Activated CD8-positive, alpha-beta memory T cell treated with anti-CD3 and anti-CD28 coated beads, Interleukin-2, amount 50 U/mL, for 4 hours (primary cell): Measurements from ENCODE around the gene OMD.
A peak's percentile ranks its signal among the peaks of the same experiment; 100 is the strongest.

Experiments used
- DNase-seq: peaks from one replicate; pipeline ENCODE4 v3.0.0-alpha.2; 2020

The OMD gene

GRCh38 chr9:92408747-92409478 is 15.4 kb downstream of the OMD start:
- DNase-seq, result no peak

DNA sequence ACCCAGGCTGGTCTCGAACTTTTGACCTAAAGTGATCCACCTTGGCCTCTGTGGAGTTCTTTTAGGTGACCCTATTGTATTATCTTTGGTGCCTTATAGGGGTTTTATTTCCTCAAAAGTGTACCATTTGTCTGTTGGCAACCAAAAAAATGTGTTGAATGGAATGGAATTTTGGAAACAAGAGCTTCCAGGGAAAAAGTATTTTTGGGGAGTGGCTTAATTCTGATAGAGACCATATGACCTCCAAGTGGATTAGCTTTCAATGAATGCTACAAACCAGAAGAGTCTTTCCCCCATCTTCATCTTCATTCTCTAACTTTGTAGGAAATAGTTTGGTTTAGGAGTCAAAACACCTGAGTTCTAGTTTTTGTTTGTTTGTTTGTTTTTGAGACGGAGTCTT is 16.5 kb downstream of the OMD start:
- DNase-seq, result no peak

DNA sequence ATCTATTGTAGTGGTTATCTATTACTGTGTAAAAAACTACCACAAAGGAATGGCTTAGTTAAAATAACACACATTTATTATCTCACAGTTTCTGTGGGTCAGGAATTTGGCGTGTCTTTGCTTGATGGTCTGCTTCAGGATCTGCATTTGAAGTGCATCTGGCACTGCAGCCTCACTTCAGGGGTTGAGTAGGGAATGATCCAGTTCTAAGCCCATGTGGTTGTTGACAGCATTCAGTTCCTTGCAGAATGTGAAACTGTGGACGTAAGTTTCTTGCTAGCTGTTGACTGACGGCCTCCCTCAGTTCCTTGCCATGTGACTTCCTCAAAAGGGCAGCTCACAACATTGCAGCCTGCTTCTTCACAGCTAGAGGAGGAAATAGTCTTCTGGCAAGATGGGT is 17.8 kb downstream of the OMD start:
- DNase-seq, result peak; percentile 18

GRCh38 chr9:92405818-92406217 is 18.5 kb downstream of the OMD start:
- no peak for DNase-seq

DNA sequence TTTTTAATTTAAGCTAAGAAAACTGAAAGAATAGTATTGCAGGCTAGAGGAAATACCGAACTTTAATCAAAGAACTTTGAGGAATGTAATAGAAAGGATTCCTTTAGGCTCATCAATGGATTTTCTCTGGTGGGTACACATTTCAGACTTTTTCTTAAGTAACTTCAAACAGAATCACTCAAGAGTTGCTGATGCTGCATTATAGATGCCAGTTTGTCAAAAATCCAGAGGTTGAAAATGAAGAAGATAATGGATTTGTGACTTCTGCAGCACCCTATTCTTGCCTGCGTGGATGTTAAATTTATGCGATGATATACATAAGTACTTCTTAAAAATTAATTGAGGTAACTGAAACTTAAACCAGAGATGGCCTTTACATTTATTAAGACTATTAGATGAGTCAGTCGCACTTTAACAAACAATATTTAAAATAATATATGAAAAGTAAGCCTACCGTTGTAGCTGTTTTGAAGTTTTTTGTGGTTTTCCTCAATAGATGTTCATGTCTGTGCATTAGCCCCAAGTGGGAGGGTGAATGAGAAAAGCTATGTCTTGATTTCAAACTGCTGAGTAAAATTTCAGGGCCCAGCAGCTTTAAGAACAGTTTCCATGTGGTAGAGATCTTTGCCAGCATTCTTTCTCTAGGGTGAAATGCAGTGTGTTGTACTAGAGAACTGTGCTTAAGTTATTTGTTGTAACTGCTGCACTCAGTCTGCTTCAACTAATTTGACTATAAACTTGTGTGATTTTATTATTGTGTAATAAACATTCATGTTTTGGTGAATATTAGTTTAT is 20.0 kb downstream of the OMD start, which contains the start of gene OGN:
Gene OGN (minus strand): TSS at position 537 of the 795 bp plus-strand sequence. CDS start 1,171 bp downstream, outside the sequence.
- no peak for DNase-seq

DNA sequence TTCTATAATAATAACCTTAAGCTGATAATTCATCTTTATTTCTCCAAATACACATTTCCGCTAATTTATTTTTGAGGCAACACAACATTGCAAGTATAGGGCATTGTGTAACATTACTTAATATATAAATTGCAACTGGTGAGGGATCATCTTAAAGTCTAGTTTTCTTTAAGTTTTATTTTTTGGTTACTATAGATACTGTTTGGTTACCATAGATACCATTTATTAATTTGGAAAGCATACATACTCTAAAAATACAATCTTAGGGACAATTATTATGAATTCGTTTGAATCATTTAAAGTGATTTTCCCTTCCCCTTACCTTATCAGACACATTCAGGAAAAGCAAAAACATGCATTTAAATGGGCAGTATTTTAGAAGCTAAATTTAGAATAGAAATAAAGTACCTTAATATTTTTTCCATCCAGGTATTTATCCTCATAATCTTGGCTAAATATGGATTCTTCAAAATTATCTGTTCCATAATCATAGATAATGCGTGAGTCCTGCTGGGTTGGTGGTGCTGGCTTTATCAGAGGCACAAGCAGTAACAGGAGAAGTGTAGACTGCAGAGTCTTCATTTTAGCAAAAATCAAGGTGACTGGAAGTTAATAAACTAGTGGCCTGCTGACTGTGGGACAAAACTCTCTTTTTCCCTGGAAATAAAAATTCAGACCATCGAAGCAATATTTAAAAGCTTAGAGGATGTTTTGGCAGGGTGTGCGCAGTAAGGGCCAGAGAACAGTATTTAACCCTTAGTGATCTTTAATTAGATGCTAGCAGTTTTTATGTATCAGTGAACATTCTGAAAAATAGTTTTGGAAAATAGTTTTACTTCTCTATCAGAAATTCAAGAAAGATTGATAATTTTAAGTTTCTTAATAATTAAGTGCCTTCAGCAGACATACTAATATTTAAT is 21.2 kb downstream of the OMD start:
- no peak for DNase-seq

- no peak for DNase-seq
These were observed 21.9 kb downstream of the OMD start for GRCh38 chr9:92402360-92402759.

GRCh38 chr9:92397853-92398252 is 26.4 kb downstream of the OMD start:
- no peak for DNase-seq

- no peak for DNase-seq
These were observed 28.7 kb downstream of the OMD start for GRCh38 chr9:92395617-92396016.

- no peak for DNase-seq
These were observed 30.6 kb downstream of the OMD start for GRCh38 chr9:92393686-92394085.

DNA sequence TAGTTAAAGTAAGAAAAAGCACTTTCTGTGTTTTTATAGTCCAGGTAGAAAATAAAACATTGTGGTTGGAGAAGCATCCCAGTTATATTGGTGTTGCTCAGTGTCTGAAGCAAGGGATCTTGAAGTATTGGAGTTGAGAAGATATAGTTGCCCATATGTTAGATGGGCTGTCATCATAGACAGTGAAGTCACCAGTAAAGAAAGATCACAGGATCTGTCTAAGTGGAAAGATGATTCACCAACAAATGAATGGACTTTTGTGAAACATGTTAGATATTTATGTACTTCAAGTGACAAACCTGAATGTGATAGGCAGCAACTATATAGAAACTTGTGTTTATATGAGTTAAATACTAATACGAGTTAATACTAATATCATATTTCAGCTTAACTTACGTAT is 31.6 kb downstream of the OMD start:
- DNase-seq, result no peak

GRCh38 chr9:92385953-92386352 is 38.3 kb downstream of the OMD start:
- DNase-seq, result no peak

GRCh38 chr9:92385477-92385876 is 38.8 kb downstream of the OMD start:
- DNase-seq, result no peak

GRCh38 chr9:92385001-92385400 is 39.3 kb downstream of the OMD start:
- DNase-seq, result no peak

DNA sequence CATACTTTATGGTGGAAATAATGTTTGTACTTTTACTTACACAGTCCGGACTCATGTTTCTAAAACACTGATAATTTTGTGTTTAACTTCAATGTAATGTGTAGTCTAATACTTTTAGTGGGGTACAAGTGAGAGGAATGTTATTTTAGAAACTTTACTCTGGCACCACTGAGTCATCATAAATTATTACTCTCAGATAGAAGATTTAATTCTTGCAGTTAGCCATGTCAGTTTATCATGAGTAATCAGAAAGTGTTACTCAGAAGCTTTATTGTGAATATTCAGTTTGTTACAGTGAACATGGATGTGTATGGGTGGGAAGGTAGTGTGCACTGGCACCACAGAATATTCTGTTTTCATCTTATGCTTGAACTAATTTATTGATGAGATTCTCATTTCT is 39.9 kb downstream of the OMD start:
- no peak for DNase-seq

DNA sequence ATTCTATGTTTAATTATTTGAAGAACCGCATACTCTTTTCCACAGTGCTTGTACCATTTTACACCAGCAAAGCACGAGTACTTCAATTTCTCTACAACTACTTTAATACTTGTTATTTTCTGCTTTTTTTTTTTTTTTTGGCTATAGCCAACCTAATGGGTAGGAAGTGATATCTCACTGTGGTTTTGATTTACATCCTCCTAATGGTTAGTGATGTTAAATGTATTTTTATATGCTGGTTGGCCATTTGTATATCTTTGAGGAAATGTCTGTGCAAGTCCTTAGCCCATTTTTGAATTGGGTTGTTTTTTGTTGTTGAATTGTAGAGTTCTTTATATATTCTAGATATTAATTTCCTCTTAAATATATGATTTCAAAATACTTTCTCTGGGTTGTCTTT is 42.5 kb downstream of the OMD start:
- no peak for DNase-seq

DNA sequence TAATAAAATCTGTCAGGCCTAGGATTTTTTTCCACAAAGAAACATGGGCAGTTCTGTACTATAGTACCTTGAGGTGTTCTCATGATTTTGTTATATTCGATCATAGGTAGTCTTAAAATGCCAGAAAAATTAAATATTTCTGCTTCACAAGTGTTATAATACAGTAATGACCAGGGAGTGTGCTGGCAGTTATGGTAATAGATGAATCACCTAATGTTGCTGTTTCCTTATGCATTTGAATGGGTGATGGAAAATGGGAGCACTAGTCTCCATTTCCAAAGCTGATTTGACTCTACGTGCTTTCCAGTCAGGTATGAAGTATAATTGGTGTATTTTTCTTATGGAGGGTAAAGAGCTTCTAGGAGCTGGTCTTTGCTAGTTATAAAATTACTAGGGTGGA is 43.7 kb downstream of the OMD start:
- no peak for DNase-seq

DNA sequence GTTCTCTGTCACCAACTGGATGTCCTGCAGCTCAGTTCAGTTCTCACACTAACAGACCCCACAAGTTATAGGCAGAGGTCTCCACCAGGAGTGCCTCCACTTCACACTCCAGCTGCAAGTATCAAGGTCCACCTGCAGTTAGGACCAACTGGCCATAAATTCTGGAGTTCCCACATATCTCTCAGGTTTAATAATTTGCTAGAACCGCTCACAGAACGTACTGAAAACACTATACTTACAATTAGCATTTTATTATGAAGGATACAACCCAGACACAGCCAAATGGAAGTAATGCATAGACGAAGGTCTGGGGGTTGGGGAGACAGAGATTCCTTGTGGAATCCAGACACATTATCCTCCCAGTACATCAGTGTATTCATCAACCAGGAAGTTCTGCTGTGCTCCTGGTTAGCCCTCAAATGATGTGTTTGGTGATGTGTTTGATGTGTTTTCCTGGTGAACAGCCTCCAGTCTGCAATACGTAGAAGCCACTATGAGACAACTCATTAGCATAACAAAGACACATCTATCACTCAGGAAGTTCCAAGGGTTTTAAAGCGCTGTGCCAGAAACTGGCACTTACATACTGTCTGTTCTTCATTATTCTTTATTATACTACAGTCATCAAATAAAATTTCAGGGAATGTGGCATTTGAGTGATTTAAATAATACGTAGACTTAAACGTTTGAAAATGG is 45.3 kb downstream of the OMD start:
- DNase-seq, result no peak

GRCh38 chr9:92377876-92378275 is 46.4 kb downstream of the OMD start:
- DNase-seq, result no peak

DNA sequence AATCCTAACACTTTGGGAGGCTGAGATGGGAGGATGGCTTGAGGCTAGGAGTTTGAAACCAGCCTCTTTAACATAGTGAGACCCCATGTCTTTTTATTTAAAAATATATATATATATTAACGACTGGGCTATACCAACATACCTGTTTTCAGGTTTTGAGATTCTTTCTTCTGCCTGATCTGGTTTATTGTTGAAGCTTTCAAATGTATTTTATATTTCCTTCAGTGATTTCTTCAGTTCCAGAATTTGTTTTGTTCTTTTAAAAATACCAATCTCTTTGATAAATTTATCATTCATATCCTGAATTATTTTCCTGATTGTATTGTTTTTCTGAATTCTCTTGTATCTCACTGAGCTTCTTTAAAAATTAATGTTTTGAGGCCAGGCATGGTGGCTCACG is 51.1 kb downstream of the OMD start:
- no peak for DNase-seq

- DNase-seq, result no peak
These were observed 55.2 kb downstream of the OMD start for GRCh38 chr9:92369075-92369474.
